DMS 273 (cell line): Measurements from ENCODE around the gene UTF1.

Source experiments
- DNase-seq: peaks from one replicate; lab custom pipeline; 2025; ENCODE audit not compliant: unreplicated experiment; lab: John Stamatoyannopoulos, UW

The UTF1 gene

DNA sequence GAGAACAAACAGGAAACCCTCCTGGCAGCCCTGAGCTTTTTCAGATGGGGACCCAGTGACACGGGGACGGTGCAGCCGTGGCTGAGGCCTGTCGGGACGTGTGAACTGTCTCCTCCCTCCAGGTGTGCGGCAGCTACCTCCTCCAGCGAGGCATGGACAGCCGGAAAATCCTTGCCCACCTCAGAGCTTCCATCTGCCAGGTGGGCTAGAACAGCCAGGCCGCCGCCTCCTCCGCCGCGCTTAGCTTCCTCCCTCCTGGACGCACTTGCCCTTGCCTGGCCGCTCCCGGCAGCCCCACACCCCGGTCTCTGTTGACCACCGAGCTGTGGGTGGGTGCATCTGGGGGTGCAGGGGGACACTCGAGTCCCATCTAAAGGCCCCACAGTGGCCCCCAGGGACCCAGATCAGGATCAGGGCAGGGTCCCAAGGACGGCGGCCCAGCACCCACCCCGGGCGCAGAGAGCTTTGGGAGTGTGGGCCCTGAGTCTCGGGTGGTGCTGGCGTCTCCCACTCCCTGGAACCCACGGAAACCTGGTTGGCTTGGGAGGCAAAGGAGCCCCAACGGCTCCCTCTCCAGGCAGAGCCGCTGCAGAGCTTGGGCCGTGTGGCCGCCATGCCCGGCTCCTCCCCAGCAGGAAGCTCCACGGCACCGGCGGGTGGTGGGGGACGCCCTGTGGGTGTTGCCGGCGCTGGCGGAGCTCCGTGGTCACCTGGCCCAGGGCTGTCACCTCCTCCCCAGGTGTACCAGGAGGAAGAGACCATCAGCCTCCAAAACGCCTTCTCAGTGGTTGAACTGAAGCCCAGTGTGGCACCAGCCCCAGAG is 32.9 kb upstream of the UTF1 start:
- no peak for DNase-seq

DNA sequence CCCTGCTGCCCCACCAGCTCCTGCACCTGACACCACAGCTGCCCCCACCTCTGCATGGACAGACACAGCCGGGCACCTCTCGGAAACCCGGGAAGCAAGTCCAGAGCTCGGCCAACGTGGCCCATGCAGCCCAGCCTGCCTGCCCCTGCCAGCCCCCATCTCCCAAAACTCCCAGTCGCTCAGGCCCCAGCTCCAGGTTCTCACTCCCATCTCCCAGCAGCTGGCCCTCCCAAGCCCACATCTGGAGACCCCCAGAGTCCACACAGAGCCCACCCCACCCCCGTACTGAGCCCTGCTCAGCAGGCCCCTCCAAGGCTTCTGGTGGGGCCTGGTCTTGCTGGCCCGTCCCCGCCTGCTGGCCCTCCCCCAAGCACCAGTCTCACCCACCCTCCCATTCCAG is 32.2 kb upstream of the UTF1 start:
- DNase-seq: no peak

DNA sequence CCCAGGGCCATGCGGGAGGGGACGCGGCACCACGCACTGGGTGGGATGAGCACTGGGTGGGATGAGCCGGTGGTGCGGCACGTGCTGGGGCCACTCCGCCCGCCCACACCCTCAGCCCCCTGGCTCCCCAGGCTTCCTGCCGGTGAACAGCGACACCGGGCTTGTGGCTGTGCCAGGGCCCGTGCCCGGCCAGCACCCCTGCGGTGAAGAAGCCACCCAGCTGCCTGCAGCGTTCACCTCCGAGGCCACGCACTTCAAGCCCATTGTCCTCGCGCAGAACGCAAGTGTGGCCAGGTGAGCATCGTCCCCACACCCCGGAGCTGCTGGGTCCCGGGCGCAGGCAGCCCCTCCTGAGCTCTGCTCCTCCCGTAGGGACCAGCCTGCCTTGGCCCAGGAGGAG is 31.8 kb upstream of the UTF1 start:
- DNase-seq: no peak

DNA sequence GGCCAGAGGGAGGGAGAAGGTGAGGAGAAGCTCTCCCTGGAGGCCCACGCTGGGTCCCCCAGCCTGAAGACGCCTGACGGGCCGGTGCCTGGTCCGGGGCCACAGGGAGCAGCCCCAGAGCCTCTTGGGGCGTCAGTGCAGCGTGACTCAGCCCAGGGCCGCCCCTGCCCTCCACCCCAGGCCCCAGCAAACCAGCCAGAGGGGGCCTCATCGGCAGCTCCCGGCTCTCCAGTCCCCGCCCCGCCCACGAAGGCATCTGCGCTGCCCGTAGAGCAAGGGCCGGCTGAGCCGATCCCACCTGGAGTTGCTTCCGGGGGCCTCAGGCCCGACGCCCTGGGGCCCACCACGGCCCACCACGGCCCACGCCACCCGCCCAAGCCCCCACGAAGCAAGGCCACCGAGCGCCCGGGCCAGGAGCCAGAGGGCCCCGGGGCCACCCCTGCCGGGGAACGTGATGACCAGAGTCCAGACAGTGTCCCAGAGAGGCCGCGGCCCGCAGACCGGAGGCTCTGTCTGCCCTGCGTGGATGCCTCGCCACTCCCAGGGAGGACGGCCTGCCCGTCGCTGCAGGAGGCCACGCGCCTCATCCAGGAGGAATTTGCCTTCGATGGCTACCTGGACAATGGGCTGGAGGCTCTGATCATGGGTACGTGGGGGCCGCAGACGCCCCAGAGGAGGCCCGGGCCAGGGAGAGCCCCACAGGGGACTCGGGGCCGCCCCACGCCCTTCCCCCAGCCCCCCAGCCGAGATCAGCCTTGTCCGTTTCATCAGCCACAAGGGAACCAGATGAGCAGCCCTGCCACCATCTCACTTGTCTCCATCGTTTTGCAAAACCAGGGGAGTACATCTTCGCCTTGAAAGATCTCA is 31.2 kb upstream of the UTF1 start:
- no peak for DNase-seq

DNA sequence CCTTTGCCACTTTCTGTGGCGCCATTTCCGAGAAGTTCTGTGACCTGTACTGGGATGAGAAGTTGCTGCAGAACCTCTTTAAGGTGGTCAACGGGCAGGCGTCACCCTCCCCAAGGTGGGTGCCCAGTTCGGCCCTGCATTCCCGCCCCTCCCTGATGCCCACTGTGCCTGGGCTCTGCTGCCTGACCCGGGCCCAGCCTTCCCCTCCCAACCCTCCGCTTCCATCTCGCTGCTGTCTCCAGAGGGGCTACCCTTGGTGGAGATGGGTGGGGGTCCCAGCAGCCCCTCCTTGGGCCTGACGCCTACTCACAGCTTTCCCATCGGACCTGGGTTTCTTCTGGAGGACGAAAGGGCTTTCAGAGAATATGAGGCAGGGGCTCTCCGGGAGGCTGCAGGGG is 30.5 kb upstream of the UTF1 start:
- no peak for DNase-seq

DNA sequence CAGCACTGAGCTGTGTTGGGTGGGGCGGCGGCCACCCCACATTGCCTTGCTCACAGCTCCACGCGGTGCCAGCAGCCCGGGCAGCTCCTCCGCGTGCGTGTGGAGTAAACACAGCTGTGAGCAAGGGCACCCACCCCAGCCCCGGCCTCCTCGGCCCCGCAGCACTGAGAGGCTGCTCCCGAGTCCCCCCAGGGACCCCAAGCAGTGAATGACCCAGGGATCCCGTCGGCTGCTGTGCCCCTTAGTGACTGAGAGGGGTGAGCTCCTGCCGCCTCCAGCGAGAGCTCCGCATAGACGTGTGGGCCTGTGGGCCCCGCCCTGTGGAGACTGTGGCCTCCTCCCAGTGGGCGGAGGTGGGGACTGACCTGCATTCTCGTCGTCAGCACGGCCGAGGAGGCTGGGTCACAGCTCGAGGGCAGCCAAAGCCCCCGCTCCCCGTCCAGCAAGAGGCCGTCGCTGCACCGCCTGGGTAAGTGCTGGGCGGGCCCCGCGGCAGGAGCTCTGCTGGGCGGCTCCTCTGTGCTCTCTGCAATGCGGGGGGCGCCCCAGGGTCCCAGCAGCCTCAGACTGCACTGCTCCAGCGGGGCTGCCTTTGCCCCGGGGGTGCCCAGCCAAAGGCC is 29.9 kb upstream of the UTF1 start:
- no peak for DNase-seq

DNA sequence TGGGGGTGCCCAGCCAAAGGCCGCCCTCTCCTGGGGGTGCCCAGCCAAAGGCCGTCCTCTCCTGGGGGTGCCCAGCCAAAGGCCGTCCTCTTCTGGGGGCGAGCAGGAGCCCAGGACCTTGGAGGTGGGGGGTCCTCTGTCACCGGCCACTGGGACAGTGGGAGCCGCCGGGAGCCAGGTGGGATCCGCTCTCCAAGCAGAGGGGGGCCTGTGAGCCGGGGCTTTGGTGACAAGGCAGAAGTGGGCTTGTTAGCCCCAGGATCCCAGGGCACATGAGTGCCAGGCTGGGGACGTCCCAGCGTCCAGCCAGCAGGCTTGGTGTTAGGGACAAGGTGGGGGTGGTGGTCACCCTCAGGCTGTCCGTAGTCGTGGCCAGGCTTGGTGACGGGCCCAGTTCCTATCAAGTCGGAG is 29.4 kb upstream of the UTF1 start:
- DNase-seq: no peak

DNA sequence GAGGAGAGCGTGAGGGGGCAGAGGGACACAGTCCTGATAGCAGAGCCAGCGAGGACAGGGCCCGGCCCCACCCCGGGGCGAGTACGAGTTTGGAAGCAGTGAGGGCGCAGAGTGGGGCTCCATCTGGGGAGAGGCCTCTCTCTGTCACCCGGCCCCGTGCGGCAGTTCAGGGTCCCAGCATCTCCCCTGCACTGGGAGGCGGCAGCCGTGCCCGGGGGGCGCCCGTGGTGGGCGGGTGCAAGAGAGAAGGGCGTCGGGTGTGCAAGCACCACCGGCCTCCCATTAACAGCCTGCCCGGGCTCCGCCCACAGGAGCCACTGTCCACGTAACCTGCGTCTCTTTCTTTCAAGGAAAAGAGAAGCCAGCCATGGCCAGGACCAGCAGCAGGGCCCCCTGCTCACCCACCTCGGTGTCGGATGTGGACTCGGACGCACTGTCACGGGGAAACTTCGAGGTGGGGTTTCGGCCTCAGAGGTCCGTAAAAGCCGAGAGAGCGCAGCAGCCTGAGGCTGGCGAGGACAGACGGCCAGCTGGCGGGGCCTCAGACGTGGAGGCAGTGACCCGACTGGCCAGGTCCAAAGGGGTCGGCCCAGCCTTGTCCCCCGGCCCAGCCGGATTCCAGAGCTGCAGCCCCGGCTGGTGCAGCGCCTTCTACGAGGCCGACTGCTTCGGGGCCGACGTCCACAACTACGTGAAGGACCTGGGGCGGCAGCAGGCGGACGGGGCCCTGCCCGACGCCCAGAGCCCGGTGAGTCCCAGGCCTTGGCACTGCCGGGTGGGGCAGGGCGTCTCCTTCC is 28.7 kb upstream of the UTF1 start:
- DNase-seq: no peak

DNA sequence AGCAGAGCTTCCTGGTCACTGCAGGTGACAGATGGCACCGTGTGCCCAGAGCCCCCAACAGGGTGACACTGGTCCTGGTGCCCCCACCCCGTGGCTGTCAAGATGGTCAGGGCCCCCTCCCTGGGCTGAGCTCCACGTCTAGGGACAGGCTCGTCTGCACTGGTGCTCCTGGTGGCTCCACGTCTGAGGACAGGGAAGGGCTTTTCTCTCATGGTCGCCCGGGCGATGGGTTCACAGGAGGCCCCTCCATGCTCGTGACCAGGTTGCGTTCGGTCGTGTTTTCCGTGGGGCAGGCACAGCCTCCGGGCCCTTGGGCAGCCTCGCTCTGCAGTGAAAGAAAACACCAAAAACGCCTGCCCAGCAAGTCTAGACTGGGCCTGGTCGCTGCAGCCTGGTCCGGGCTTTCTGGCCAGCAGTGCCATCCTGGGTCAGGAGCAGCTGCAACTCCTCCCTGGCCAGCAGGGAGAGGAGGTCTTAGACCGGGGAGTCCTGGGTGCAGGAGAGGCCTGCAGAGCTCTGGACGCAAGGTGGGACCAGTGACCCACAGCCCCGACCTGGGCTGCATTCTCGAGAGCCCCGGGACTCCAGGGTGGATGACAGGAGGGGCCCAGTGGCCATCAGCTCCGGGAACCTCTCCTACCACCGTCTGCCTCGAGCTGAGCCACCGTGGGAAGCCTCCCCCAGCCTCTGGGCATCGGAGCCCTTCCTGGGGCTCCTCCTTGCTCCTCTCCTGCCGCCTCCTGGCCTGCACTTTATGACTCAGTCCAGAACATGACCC is 27.9 kb upstream of the UTF1 start:
- no peak for DNase-seq

DNA sequence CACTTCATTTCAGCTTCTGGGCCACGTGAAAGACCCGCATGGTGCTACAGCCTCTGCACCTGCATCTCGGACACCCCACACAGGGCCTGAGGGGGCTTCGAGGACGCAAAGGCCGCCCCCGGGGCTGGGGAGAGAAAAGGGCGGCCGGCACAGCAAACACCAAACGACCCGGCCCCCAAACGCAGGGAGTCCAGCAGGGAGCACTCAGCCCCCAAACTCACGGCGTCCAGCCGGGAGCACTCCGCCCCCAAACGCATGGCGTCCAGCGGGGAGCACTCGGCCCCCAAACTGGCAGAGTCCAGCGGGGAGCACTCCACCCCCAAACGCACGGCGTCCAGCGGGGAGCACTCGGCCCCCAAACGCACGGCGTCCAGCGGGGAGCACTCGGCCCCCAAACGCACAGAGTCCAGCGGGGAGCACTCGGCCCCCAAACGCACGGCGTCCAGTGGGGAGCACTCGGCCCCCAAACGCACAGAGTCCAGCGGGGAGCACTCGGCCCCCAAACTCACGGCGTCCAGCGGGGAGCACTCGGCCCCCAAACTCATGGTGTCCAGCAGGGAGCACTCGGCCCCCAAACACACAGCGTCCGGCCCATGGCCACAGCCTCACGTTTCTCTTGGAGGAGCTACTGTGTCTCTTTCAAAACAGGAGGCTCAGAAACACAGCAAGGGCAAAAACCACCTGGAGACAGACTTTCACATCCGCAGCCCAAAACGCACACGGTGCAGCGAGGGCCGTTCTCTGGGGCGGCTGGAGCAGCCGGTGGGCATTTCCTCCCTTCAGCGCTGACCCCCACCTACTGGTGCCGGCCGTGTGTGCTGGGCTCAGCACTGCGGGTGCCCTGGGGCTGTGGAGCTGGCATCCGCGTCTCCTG is 27.0 kb upstream of the UTF1 start:
- DNase-seq: no peak

DNA sequence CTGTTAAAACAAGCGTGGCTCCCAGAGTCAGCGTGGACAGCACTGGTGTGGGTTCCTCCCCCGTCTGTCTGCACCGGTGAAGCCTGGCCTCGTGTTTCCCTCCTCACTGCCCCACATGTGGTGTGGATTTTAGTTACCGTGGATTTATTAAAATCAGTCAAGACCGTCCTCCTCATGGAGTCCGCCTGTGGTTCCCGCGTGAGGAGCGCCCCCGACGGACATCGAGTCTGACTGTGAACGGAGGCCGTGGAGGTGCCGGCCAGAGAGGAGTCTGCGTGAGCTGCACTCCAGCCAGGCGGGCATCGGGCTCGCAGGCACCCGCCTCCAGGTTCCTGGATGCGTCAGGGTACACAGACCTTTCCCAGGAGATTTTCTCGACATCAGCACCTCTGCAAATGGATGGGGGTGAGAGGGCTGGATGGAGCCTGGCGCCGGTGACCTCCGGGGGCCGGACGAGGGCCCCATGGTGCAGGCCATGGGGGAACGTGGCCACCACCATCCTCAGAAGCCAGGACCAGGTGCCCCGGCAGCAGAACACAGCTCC is 26.3 kb upstream of the UTF1 start:
- DNase-seq: no peak

DNA sequence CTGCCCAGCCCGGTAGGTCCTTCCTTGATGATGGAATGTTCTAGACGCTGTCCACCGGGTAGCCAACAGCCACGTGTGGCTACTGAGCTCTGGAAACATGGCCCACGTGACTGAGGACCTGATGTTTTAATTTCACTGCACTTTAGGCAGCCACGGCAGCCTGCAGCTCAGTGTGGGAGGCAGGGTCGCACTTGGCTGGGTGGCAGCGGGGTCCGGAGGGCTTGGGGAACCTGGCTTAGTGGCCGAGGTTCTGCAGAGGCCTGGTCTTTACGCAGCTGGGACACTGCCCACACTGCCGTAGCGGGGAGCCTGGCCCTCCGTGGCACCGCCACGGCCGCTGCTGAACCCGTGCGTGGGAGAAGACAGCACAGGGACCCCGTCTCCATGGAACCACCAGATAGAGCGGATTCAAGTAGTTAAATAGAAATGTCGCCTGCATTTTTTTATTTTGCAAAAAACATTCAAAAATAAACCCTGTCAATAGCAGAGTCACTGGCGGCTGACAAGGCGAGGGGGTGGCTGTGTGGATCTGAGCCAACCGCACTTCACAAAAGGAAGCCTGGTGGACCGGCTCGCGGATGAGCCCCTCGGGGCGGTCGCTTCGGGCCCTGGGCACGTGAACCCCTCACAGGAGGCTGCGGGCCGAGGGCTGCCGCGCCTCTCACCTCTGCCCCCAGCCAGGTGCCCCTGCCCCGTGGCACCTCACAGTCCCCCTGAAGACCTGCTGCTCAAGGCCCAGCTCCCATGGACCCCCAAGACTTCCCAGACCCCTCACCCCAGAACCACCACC is 25.6 kb upstream of the UTF1 start:
- DNase-seq: no peak

DNA sequence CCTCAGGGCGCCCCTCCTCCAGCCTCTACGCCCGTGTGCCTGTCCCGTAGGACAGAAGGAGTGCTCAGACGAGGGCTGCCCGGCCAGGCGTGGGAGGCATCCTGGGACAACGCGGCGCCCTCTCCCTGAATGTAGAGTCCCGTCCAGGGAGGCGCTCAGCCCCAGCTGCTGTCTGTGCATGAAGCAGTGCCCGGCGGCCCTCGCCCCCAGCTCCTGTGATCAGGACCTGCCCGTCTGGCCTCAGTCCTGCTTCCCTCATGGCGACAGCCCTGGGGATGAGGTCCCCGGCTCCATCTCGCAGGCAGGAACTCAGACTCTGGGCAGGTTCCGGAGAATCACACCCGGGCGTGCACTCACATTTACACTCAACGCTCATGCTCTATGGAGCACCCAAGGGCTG is 24.9 kb upstream of the UTF1 start:
- DNase-seq: no peak

DNA sequence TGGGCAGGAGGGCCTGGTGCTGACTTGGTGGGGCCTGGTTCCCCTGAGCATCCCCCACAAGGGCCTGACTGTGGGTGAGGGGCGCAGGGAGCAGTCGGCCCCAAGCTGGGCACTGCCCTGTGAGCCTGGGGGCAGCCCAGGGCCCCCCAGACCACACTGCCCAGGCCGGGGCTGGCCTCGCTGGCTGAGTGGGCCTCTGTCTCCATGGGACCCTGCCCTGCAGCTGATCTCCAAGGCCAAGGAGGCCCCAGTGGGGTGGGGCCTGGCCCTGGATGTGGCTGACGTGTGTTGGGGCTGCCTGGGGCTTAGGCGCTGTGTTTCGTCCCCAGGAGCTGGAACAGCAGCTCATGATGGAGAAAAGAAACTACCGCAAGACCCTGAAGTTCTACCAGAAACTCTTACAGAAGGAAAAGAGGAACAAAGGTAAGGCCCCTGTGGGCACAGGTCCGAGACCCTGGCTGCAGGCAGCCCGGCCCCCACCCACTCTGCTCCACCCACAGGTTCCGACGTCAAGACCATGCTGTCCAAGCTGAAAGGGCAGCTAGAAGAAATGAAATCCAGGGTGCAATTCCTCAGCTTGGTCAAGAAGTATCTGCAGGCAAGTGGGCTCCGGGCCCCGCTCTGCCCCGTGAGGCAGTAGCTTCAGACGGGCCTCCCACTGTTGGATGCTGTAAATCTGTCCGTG is 23.5 kb upstream of the UTF1 start:
- DNase-seq: no peak

DNA sequence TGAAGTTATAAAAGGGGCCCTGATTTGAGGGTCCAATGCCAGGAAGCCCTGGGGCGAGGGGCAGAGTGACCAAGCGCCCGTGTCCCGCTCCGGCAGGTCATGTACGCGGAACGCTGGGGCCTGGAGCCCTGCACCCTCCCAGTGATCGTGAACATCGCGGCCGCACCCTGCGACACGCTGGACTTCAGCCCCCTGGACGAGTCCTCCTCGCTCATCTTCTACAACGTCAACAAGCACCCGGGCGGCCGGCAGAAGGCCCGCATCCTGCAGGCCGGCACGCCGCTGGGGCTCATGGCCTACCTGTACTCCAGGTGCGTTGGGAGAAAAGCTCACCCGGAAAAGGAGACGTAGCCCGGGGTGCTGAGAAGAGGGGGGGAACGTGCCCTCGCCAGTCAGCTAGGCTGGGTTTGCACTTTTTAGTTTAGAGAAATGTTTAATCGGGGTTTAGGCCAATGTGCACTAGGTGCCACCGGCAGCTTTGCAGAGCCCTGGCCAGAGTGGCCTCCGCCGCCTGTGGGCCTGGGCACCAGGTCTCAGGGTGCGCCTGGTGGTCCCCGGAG is 22.9 kb upstream of the UTF1 start:
- DNase-seq: no peak

DNA sequence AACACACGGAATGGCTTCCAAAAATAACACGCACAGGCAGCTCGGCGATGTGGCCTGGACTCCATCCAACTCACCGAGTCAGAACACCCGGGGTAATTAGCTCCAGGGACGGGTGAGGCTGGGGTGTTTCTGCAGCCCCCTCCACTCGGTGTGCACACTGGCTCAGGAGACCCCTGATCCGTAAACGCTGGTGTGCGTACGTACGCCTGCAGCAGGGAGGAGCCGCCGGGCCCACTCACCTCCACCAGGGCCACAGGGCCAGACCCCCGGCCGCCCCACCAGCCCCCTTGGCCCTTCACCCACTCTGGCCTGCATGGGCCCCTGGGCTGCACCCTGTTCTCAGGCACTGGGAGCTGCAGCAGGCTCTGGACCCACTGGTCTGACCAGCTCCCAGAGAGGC is 22.4 kb upstream of the UTF1 start:
- DNase-seq: no peak

DNA sequence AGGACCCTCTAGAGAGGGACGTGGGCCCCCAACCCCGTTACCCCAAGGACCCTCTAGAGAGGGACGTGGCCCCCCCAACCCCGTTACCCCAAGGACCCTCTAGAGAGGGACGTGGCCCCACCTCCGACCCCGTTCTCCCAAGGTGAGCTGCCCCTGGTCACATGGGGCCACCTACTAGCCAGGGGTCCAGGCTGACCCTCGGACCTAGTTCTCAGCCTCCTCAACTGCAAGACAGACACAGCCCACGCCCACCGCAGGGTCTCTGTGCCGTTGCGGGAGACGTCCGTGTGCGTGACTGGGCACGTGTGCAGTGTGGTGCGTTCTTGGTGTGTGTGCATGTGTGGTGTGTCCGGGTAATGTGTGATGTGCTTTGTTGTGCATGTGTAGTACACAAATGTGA is 21.6 kb upstream of the UTF1 start:
- DNase-seq: no peak
